Superior temporal gyrus (tissue), 1 donor: Measurements from ENCODE around the gene FAM114A2.
A peak's percentile ranks its signal among the peaks of the same experiment; 100 is the strongest.
"Not testable (repeated sequence)": the region's sequence is repeated elsewhere in the genome, so short reads cannot be mapped to it uniquely, and the experiment has no call there.

Experiments
- DNase-seq: peaks from one replicate; pipeline ENCODE4 v3.0.0-alpha.2; 2016; ENCODE audit errors: extremely low spot score

FAM114A2 gene

GRCh38 chr5:154049636-154050035 lies 10.9 kb upstream of the FAM114A2 start:
- DNase-seq = peak; percentile 50

- DNase-seq = no peak
These were observed 8.6 kb upstream of the FAM114A2 start for GRCh38 chr5:154047324-154047723.

GRCh38 chr5:154046486-154046885 lies 7.8 kb upstream of the FAM114A2 start:
- DNase-seq = no peak

GRCh38 chr5:154044581-154044980 lies 5.9 kb upstream of the FAM114A2 start:
- DNase-seq = no peak

DNA sequence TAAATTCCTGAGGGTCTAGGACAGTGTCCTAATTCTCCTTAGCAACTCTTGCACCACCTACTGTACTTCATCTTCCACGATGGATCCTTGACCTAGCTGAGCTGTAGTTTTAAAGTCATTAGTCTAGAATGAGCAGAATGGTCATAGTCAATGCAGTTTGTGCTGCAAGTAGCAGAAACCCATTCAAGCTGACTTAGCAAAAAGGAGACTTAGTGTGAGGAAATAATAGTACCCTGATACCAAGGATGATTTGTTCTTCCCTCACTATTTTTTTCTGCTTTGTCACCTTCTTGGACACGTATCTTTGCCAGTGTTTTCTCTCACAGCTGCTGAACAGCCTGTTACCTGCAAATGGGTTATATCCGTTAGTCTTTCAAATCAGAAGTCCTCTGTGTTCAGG lies 5.4 kb upstream of the FAM114A2 start:
- no peak for DNase-seq

DNA sequence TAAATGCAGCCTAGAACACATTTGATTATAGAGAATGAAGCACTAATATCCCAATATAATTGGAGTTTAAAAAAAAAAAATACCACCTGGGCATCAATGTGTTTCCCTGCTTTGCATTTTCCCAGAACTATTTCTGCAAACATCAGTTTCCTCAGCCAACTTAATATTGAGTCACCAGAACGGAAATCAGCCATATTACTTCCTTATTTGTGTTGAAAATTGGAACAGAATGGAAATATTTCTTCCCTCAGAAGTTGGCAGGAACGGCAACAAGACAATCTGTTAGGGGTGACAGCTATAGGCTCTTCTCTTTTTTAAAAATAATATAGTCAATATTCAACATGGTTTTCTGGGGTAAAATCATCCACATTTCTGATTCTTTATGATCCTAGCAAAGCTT lies 4.1 kb upstream of the FAM114A2 start:
- no peak for DNase-seq

GRCh38 chr5:154039458-154039829 lies 734 bp upstream of the FAM114A2 start:
- DNase-seq = no peak

DNA sequence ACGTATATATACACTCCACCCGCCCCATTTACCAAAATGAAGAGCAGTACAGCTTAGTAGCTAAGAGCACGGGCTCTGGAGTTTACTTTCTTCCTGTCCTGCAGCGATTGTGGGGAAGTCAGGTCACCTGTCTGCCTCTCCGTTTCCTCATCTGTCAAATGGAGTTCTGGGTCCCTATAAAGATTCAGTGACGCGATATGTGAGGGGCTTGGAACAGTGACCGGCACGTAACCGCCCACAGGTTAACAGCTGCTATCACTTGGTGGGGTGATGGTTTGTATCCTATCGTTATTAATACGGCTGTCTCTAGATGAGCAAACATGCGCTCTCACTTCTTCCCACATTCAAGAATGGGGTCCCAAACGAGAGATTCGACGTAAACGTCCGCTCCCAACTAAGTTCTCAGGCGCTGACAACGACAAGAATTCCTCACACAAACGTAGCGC lies 426 bp downstream of the FAM114A2 start:
- peak; percentile 29 for DNase-seq

- no peak for DNase-seq
These were observed 3.8 kb downstream of the FAM114A2 start for GRCh38 chr5:154034944-154035343.

DNA sequence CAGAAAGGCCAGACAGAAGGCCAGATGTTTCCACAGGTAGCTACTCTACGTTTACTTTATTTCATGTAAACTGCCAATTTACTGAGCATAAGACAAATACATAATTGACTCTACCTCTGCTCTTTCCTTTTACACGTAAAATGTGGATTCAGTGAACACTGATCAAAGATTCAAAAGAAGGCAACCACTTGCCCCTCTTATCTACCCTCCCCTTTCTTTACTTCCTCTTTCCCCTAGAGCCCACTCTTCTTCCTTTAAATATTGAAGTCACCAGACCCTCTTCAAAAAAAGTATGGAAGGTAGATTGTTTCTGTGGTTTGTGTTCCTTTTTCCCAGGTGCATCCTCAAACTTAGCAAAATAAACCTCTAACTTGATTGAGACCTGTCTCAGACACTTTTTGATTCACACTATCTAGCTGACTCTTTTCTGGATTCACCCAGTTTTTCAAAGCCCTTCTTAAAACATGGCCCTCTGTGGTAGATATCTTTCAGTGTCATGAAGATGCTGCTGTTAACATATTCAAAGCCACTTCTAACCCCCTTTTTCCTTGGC lies 6.7 kb downstream of the FAM114A2 start:
- DNase-seq = no peak

GRCh38 chr5:154025951-154026350 lies 12.8 kb downstream of the FAM114A2 start:
- no peak for DNase-seq

GRCh38 chr5:154018919-154019318 lies 19.8 kb downstream of the FAM114A2 start:
- not testable (repeated sequence) for DNase-seq

DNA sequence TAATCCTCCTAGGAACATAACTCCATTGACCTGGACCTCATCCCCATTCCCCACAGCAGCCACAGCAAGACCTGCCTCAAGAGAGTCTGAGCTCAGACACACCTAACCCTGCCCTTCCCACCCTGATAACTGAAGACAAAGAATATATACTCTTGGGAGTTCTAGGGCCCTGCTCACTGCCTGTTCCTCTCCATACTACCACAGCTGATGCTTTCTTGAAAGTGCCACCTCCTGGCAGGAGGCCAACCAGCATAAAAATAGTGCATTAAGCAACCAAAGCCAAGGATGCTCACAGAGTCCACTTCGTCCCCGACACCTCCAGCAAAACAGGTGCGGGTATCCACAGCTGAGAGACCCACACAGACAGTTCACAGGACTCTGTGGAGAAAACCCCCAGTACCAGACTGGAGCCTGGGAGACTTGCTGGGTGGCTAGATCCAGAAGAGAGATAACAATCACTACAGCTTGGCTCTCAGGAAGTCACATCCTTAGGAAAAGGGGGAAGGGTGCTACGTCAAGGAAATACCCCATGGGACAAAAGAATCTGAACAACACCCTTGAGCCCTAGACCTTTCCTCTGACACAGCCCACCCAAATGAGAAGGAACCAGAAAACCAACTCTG lies 23.5 kb downstream of the FAM114A2 start:
- DNase-seq = no peak

DNA sequence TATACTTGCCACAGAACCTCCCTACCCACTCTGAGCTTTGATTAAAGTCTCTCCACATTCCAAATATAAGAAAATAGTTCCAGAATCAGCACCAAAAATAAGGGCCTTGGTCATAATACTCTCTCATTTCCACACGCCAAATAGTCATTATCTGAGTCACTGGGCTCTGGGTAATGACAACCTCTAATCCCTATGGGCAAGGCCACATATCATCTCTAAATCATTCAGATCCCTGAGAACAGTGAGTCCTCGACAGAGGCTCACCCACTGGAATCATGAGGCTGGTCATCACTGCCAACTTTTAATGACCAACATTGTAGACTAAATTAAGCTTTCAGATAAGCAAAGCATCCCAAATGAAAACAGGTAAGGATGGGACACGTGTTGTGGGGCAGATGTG lies 28.1 kb downstream of the FAM114A2 start:
- no peak for DNase-seq

GRCh38 chr5:154005648-154006047 lies 33.1 kb downstream of the FAM114A2 start:
- DNase-seq = no peak

- DNase-seq = no peak
These were observed 36.1 kb downstream of the FAM114A2 start for GRCh38 chr5:154002511-154003020.

GRCh38 chr5:154002093-154002492 lies 36.6 kb downstream of the FAM114A2 start:
- no peak for DNase-seq

- DNase-seq = no peak
These were observed 38.0 kb downstream of the FAM114A2 start for GRCh38 chr5:154000703-154001102.

DNA sequence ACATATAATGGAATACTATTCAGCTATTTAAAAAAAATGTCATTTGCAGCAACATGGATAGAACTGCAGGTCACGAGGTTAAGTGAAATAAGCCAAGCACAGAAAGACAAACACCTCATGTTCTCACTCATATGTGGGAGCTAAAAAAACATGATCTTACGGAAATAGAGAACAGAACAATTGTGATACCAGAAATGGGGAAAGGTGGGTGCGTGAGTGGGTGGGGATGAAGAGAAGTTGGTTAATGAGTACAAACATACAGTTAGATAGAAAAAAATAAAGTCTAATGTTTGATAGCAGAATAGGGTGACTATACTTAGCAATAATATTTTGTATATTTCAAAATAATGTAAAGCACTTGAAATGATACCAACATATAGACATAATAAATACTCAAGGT lies 38.7 kb downstream of the FAM114A2 start:
- no peak for DNase-seq

- DNase-seq = no peak
These were observed 39.9 kb downstream of the FAM114A2 start for GRCh38 chr5:153998768-153999167.

GRCh38 chr5:153998010-153998409 lies 40.7 kb downstream of the FAM114A2 start:
- DNase-seq = no peak

GRCh38 chr5:153991168-153991567 lies 47.5 kb downstream of the FAM114A2 start:
- DNase-seq = no peak

DNA sequence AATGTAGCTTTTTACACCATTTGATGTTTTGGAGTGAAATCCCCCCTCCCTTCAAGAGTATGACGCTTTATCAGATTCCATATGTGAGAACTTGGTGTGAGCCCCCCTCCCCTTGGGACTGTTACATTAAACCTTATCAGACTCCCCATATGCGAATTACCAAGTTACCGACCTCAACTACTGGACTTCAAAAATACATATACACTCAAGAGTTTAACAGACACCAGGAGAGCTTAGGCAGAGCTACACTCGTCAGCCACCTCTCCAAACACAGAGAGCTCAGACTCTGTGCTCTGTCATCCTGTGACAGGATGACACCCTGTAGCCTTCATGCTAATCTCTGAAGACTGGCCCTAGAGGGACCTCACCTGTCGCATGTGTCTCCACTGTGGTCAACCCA lies 50.2 kb downstream of the FAM114A2 start:
- DNase-seq = no peak

DNA sequence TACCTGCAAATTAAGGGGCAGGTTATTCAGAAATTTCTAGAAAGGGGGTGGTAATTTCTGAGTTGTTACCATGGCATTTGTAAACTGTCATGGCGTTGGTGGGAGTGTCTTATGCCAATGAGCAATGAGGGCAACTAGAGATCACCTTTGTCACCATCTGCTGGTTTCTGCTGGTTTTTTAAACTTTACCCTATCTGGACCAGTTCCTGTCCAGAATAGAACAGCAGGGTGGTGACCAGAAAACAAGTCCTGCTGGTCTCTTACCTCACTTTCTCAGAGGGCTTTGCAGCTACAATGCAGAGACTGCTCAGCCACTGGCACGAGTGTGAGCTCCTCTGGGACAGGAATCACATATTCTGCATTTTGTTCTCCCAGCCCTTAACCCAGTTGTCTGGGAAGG lies 51.4 kb downstream of the FAM114A2 start:
- no peak for DNase-seq
